Coronary artery (tissue), 2 donors: Measurements from ENCODE around the gene UBE2QL1.

Source experiments
- DNase-seq: peaks from one replicate; pipeline ENCODE4 v3.0.0-alpha.2; 2017; ENCODE audit warnings: low spot score
- H3K27ac ChIP-seq, 2 donors: fragments of 200-600 bp; sonication (generic); one replicate each; pipeline ENCODE4 v1.5.1; 2016 to 2019
- H3K4me3 ChIP-seq: fragments of 200-600 bp; sonication (generic); 2 replicates; pipeline ENCODE4 v1.5.1; 2016; ENCODE audit warnings: mild to moderate bottlenecking, moderate library complexity
- CTCF ChIP-seq: fragments of 200-600 bp; sonication (generic); IDR thresholded peaks from one replicate; pipeline ENCODE4 v1.5.1; 2019; ENCODE audit warnings: antibody characterized with exemption

The UBE2QL1 gene

GRCh38 chr5:6475626-6476312 is 27.1 kb downstream of the UBE2QL1 start:
- no peak for TF ChIP-seq CTCF
- Histone ChIP-seq H3K27ac (no peak overlapping the region), H3K4me3 (no peak overlapping the region)
- peak; percentile 38 for DNase-seq

- Histone ChIP-seq H3K4me3 (no peak overlapping the region), H3K27ac (no peak overlapping the region)
- peak; percentile 21 for DNase-seq
- TF ChIP-seq CTCF: no peak
Measured at GRCh38 chr5:6476313-6476661, 27.6 kb downstream of the UBE2QL1 start.

GRCh38 chr5:6478793-6479192 is 30.1 kb downstream of the UBE2QL1 start:
- DNase-seq: no peak
- H3K27ac ChIP-seq: no peak overlapping the region
- no peak for TF ChIP-seq CTCF
- no peak overlapping the region for H3K4me3 ChIP-seq

- H3K27ac ChIP-seq: no peak overlapping the region
- H3K4me3 ChIP-seq: no peak overlapping the region
- TF ChIP-seq CTCF: no peak
- DNase-seq: no peak
Measured at GRCh38 chr5:6480133-6481051, 31.7 kb downstream of the UBE2QL1 start.

GRCh38 chr5:6482735-6483134 is 34.1 kb downstream of the UBE2QL1 start:
- no peak overlapping the region for H3K4me3 ChIP-seq
- no peak overlapping the region for H3K27ac ChIP-seq
- DNase-seq: no peak
- TF ChIP-seq CTCF: no peak

GRCh38 chr5:6483880-6484382 is 35.3 kb downstream of the UBE2QL1 start:
- Histone ChIP-seq H3K4me3 (no peak overlapping the region), H3K27ac (no peak overlapping the region)
- no peak for DNase-seq
- no peak for TF ChIP-seq CTCF
